ENCODE results near the gene GFPT1.
"Not testable (repeated sequence)": the region's sequence is repeated elsewhere in the genome, so short reads cannot be mapped to it uniquely, and the experiment has no call there.

The GFPT1 gene

GRCh38 chr2:69428981-69429380 lies 42.0 kb upstream of the GFPT1 start:
- no peaks in the 10 kb centered on the region for H3K9me3 ChIP-seq (ENCODE audit: control insufficient read depth, low read length)
- no peaks in the 10 kb centered on the region for H3K4me1 ChIP-seq
- H3K9ac ChIP-seq, result no peak overlapping the region
- no peak overlapping the region for H3K4me3 ChIP-seq (ENCODE audit: low read depth, low read length)
- TF ChIP-seq CTCF (IDR thresholded peaks at IDR 0.05), result no peak
- no peak overlapping the region for H3K27ac ChIP-seq
- H3K27me3 ChIP-seq (ENCODE audit: control insufficient read depth, insufficient read depth, low read length), result no peaks in the 10 kb centered on the region
- H3K79me2 ChIP-seq, result peaks cover 23% of the 10 kb centered on the region
- no peak overlapping the region for H2AFZ ChIP-seq
- no peak overlapping the region for H3K4me2 ChIP-seq (ENCODE audit: low read length)
- no peaks in the 10 kb centered on the region for H3K36me3 ChIP-seq (ENCODE audit: control insufficient read depth, insufficient read depth, low read length)

- Histone ChIP-seq H3K4me2 (ENCODE audit: low read length) (no peak overlapping the region), H3K79me2 (peaks cover 18% of the 10 kb centered on the region), H3K27me3 (ENCODE audit: control insufficient read depth, insufficient read depth, low read length) (no peaks in the 10 kb centered on the region), H3K9me3 (ENCODE audit: control insufficient read depth, low read length) (no peaks in the 10 kb centered on the region), H3K36me3 (ENCODE audit: control insufficient read depth, insufficient read depth, low read length) (no peaks in the 10 kb centered on the region), H3K4me1 (no peaks in the 10 kb centered on the region), H3K4me3 (ENCODE audit: low read depth, low read length) (no peak overlapping the region), H3K27ac (no peak overlapping the region), H2AFZ (no peak overlapping the region), H3K9ac (no peak overlapping the region)
- TF ChIP-seq CTCF (IDR thresholded peaks at IDR 0.05), result no peak
These were observed 37.4 kb upstream of the GFPT1 start for GRCh38 chr2:69424419-69424818.

DNA sequence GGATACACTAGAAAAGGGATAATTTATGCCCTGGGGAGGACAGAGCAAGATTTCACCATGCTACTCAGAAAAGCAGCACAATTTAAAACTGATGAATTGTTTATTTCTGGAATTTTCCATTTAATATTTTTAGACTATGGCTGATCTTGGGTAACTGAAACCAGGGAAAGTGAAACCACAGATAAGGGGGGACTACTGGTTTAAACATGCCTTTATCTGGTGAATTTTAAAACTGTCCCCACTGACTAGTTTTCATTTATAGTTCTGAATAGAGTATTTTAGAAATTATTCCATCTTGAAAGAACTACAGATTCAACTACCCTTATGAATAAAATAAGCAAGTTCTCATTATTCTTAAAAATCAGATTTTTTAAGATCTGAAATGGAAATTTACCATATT lies 35.2 kb upstream of the GFPT1 start:
- Histone ChIP-seq H3K79me2 (peaks cover 18% of the 10 kb centered on the region), H3K27me3 (ENCODE audit: control insufficient read depth, insufficient read depth, low read length) (no peaks in the 10 kb centered on the region), H3K4me3 (ENCODE audit: low read depth, low read length) (no peak overlapping the region), H3K4me2 (ENCODE audit: low read length) (no peak overlapping the region), H3K4me1 (no peaks in the 10 kb centered on the region), H3K27ac (no peak overlapping the region), H2AFZ (no peak overlapping the region), H3K9me3 (ENCODE audit: control insufficient read depth, low read length) (no peaks in the 10 kb centered on the region), H3K36me3 (ENCODE audit: control insufficient read depth, insufficient read depth, low read length) (no peaks in the 10 kb centered on the region), H3K9ac (no peak overlapping the region)
- TF ChIP-seq CTCF (IDR thresholded peaks at IDR 0.05), result no peak

DNA sequence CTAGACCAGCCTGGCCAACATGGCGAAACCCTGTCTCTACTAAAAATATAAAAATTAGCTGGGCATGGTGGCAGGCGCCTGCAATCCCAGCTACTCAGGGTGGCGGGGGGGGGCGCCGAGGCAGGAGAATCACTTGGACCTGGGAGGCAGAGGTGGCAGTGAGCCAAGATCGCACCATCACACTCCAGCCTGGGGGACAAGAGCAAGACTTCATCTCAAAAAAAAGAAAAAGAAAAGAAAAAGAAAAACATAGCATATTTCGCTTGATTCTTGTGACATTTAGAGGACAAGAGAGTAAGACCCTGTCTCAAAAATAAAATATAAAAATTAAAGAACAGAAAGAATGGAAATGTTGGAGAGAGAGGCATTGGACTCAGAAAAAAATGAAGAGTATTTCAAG lies 32.1 kb upstream of the GFPT1 start:
- not testable (repeated sequence) for H3K27me3 ChIP-seq (ENCODE audit: control insufficient read depth, insufficient read depth, low read length); H3K27ac ChIP-seq; H3K4me3 ChIP-seq (ENCODE audit: low read depth, low read length); H2AFZ ChIP-seq; H3K4me2 ChIP-seq (ENCODE audit: low read length); H3K36me3 ChIP-seq (ENCODE audit: control insufficient read depth, insufficient read depth, low read length); H3K9ac ChIP-seq; H3K79me2 ChIP-seq; H3K4me1 ChIP-seq; H3K9me3 ChIP-seq (ENCODE audit: control insufficient read depth, low read length)

GRCh38 chr2:69416147-69416546 lies 29.1 kb upstream of the GFPT1 start:
- Histone ChIP-seq H3K27ac (no peak overlapping the region), H3K79me2 (no peaks in the 10 kb centered on the region), H3K36me3 (ENCODE audit: control insufficient read depth, insufficient read depth, low read length) (no peaks in the 10 kb centered on the region), H3K27me3 (ENCODE audit: control insufficient read depth, insufficient read depth, low read length) (no peaks in the 10 kb centered on the region), H3K4me1 (no peaks in the 10 kb centered on the region), H3K9ac (no peak overlapping the region), H3K4me3 (ENCODE audit: low read depth, low read length) (no peak overlapping the region), H2AFZ (no peak overlapping the region), H3K4me2 (ENCODE audit: low read length) (no peak overlapping the region), H3K9me3 (ENCODE audit: control insufficient read depth, low read length) (no peaks in the 10 kb centered on the region)
- no peak for TF ChIP-seq CTCF (IDR thresholded peaks at IDR 0.05)

Measured in parathyroid adenoma (tissue), 2 donors.